ENCODE results near the gene MCTP1.

Gene MCTP1

GRCh38 chr5:95070453-95070852 is 214.4 kb downstream of the MCTP1 start:
- no peak for DNase-seq

- DNase-seq: no peak
Measured at GRCh38 chr5:95069948-95070347, 214.9 kb downstream of the MCTP1 start.

DNA sequence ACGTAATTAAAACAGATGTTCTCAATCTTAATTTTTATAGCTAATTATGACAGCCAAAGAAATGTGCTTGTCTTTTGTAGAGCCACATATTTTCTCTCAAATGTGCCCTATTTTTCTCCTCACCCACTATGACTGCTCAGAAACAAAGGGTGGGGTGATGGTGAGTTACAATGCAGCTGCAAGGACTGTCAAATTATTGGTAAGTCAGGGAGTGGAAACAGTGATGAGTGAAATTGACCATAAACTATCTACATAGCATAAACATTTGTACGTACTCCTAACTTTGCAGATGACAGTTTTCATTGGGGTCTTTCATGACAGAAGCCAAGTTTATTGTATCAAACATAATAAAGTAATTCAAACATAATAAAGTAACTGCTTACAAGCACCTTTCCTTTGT is 215.9 kb downstream of the MCTP1 start:
- no peak for DNase-seq

DNA sequence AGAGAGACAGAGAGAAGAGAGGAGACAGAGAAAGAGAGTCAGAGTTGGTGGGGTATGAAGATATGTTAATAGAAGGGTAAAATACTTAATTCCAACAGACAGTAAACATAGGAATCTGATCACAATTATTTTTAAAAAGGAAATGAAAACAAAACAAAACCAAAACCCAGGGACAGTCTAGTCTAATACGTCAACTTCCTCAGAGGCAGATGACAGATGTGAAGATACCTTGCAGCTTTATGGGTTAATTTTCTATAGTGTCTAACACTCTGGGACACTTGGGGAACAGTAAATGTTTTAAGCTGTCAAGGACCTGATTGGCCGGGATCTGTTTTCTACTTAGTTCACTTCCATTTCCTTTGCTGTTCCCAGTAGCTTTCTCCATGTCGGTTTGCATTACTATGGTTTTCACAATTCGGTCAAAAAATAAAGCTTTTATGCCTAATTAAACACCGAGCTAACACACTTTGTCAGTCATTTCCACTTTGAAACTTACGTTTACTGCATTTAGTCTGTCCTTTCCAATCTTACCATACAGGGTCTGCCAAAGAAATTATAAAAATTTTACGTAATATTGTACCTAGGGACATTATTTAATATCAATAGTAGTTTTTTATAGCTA is 216.5 kb downstream of the MCTP1 start:
- no peak for DNase-seq

DNA sequence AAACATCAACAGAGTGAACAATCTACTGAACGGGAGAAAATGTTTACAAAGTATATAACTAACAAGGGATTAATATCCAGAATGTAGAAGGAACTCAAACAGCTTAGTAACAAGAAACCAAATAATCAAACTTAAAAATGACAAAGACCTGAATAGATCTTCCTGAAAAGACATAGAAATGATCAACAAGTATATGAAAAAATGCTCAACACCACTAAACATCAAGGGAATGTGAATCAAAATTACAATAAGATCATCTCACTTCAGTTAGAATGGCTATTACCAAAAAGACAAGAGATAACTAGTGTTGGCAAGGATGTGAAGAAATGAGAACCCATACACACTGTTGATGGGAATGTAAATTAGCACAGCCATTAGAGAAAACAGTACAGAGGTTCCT is 218.8 kb downstream of the MCTP1 start:
- DNase-seq: no peak

GRCh38 chr5:95063492-95063891 is 221.4 kb downstream of the MCTP1 start:
- no peak for DNase-seq

- DNase-seq: no peak
Measured at GRCh38 chr5:95060098-95060497, 224.8 kb downstream of the MCTP1 start.

DNA sequence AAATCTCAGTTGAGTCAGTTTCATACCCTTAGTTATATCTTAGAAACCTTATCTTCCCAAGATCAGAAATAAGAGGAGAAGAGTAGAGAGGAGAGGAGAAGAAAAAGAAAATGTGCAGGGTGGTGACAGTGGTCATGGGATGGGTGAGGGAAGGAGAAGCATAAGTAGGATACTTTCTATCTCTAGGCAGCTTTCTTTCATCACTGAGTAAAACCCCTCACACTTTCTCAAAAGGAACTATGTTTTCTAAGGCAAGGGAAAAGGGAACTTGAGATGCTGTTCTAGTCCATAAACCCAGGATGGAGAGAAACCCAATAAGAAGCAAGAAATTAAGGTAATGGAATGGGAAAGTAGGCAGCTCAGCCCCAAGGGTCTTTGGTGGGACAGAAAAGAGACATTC is 225.3 kb downstream of the MCTP1 start:
- DNase-seq: no peak

- no peak for DNase-seq
Measured at GRCh38 chr5:95057615-95058014, 227.3 kb downstream of the MCTP1 start.

DNA sequence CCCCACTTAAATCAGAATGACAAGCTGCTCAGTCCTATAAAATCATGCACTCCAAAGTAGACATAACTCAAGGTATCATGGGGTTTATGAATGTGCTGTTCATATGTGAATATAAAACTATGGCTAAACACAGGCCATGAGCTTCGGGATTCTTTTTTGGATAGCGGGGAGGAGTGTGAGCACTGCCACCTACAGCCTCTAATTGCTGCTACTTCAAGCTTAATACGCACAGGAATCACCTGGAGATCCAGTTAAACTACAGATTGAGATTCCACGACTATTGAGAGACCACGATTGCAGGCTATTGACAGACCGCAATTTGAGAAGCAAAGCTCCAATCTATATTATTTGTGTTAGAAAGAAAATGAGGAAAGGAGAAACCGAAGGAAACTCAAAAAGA is 231.6 kb downstream of the MCTP1 start:
- DNase-seq: no peak

GRCh38 chr5:95050708-95051107 is 234.2 kb downstream of the MCTP1 start:
- DNase-seq: no peak

GRCh38 chr5:95048628-95049027 is 236.3 kb downstream of the MCTP1 start:
- no peak for DNase-seq

GRCh38 chr5:95045181-95045965 is 239.5 kb downstream of the MCTP1 start:
- DNase-seq: no peak

- no peak for DNase-seq
Measured at GRCh38 chr5:95044096-95044495, 240.8 kb downstream of the MCTP1 start.

DNA sequence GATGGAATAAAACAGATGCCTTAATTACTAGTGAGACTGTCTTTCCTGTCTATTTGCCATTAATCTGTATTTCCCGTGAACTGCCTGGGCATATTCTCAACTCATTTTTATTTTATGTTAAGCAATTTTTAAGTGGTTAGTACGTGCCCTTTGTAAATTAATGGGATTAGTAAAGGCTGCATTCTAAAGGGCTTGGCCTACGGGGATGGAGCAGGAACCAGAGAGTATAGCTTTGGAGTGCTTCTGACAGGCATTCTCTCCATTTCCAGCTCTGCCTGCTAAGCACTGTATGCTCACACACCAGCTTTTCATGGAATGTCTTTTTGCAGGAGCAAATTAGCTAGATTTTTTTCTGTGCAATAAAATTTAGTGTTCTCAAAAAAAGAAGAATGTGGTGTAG is 241.2 kb downstream of the MCTP1 start:
- DNase-seq: no peak

DNA sequence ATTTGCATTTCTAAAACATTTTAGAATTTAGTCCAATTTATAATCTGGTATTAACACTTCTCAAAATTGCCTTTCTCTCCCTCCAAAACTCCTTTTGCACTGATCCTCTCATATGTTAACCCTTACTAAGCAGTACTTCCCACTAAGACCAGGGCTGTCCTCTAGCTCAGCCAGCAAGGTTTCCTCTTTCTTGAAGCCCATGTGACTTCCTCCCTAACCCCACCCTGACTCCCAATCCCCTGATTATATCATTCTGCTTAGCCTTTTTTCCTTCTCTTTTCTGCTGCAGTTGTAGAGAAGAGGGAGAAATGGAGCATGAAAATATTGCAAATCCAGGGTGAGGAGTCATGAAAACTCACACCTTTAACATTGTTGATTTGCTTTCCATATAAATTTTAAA is 241.7 kb downstream of the MCTP1 start:
- DNase-seq: no peak

GRCh38 chr5:95042037-95042436 is 242.9 kb downstream of the MCTP1 start:
- DNase-seq: no peak

DNA sequence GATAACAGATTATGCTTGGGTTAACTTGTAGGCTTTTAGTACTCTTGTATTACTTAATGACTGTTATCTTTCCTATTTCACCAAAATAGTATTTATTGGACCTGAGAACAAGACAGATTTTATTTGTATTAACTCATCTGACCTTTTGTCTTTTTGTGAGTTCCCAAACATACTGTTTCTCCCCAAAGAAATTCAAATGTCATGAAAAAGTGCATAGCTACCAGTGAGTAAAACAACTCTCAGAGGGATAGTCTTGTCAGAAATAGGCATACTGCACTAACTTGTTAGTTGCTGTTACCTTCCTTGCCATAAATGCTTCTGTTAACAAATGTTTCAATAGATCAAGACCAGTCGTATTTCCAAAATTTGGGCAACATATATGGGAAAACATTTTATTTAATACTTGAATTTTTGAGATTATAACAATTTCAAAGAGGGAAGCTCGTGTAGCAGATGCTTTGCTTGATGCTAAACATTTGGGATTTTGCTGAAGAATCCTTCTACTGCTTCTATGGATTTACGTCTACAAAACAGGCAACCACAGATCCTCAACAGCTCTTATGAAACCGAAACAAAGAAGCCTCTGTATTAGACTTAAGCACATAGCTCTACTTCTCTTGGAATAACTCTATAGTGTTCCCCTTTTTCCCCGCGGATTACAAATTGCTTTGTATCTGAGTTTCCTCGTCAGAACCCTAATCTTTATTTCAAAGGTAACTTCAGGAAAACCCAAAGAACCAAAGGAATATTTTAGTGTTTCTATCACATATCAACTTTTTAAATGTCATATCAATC is 248.8 kb downstream of the MCTP1 start:
- DNase-seq: no peak

GRCh38 chr5:95032801-95033200 is 252.1 kb downstream of the MCTP1 start:
- DNase-seq: no peak

DNA sequence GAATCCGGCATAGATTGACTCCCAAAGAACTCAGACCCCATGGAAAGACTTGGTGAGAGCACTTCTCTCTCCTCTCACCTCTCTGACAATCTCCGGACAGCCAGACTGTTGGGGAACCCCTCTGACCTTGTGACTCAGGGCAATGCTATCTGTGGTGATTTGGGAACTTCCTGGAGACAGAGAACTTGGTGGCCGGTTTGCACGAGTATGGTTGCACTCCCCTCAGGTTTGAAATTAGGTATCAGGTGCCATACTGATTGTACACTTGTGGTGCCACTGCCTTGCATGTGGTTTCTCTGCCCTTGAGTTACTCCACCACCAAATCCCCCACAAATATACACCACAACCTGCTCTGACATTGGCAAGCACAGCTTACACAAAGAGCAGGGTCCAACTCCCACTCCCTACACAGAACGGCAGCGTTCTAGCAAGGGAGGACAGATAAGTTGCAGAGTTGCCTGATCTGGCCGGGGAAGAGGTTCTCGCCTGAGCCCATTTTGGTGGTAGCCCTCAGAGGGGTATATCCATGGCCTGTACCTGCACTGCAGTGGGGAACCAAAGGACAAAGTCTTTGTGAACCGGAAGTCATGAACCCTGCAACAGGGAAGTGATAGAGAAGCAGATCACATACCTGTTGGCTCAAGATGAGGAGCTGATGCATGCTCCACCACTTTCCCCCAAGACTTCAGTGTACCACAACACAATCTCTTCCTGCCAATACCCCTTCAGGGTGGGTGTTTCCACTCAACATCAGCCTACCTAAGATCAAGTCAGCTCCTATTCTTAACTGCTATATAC is 255.1 kb downstream of the MCTP1 start:
- DNase-seq: no peak

- no peak for DNase-seq
Measured at GRCh38 chr5:95027775-95028174, 257.1 kb downstream of the MCTP1 start.

DNA sequence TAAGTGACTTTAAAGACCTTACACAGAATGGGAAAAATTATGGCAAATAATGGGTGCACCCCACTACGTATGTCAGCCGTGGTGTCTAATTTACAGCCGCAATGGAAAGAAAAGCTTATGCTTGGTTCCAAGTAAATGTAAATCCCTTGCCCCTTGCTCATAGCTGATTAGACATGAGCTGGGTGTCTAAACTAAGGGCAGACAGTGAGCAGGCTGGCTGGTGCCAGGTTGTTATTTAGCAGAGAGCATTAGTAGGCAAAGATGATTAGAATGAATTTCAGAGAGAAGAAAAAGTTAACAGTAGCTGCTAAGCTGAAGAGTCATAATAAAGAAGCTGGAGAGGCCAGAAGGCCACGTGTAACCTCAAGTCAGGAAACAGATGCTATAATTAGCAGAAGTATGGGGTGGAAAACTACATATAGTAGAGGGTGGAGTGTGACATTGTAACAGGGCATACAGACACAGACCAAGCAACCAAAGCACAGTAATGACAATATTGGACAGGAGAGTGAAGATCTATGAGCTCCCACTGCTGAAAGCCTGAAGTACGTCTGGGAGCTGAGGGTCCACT is 257.7 kb downstream of the MCTP1 start:
- no peak for DNase-seq

DNA sequence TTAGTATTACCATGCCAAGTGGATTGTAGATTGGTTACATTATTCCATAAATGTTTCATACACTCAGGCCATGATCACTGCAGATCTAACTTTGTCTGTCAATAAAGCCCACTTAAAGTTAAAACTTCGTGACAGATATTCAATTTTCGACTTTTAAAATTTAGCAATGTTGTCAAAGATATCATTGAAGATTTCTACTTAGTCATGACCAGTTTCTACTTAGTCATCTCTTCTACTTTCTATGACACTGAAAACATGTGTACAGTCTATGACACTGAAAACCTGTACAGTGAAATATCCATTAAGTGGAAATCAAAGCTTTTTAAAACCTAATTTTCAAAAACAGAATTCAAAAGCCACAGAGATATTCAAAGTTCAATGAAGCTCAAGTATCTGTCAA is 258.2 kb downstream of the MCTP1 start:
- DNase-seq: no peak

Measured in NCI-H2107 (cell line).